ENCODE results near the gene KATNIP. TPM values are rescaled to one million over a fixed set of nuclear protein-coding genes. Genes with fewer than 3 reads are reported as not detected.

The KATNIP gene
- total and polyA plus RNA-seq, 9 of the 15 experiments (the other 6 are each of a cell fraction or from before 2014, with no cell fraction given): 1.7 to 13.2 (median 8.0) TPM

DNA sequence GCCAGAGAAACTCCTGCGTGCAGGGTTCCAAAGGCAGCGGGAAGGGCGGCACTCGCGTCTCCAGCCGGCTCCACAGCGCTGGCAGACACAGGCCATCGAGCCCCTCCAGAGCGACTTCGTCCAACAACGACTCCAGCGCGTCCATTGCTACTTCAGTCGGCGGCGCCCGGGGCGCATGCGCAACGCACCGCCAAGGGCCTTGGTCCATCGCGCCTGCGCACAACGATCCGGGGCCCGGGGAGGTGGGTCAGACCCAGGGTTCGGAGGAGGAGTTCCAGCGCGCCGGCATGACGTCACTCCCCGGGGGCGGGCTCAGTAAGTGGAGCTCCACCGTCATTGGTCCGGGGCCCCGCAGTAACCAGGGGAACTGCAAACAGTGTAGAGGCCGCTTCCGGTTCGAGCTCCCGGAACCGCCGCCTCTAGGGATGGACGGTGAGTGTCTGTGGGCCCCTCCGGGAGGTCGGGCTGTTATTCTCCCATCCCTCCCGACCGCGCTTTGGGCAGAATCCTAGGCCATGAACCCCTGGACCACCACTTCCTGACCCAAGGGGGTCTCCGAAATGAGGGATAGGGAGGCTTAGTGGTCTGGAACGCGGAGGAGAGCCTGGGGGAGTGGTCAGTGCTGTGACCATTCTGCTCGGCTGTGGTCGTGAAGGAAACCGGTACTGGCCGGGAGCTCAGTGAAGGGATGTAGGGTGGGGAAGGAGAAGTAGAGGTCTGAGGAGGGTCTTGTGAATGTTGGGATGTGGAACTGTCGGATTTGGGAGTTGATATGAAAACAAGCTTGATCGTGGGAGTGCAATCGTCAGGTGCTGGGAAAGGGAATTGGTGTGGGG is at the start of gene KATNIP, which contains the start of gene GTF3C1 (continued):
- TF ChIP-seq HSF4 (CRISPR knock-in tag; IDR thresholded peaks at IDR 0.05; ENCODE audit: borderline replicate concordance) (no peak), CTCFL (IDR thresholded peaks at IDR 0.05; ENCODE audit: borderline replicate concordance, insufficient read depth, low read depth, low read length, poor library complexity, severe bottlenecking) (no peak), NR4A1 (CRISPR knock-in tag; IDR thresholded peaks at IDR 0.05) (no peak), NR4A1 (tag; IDR thresholded peaks at IDR 0.05) (no peak), SOX6 (IDR thresholded peaks at IDR 0.05) (no peak; the same call in 1 of the 2 replicates), ZKSCAN8 (CRISPR knock-in tag; IDR thresholded peaks at IDR 0.05) (no peak), ZNF507 (tag; conservative IDR thresholded peaks at IDR 0.05) (no peak)
- TF ChIP-seq, protein P1, sequence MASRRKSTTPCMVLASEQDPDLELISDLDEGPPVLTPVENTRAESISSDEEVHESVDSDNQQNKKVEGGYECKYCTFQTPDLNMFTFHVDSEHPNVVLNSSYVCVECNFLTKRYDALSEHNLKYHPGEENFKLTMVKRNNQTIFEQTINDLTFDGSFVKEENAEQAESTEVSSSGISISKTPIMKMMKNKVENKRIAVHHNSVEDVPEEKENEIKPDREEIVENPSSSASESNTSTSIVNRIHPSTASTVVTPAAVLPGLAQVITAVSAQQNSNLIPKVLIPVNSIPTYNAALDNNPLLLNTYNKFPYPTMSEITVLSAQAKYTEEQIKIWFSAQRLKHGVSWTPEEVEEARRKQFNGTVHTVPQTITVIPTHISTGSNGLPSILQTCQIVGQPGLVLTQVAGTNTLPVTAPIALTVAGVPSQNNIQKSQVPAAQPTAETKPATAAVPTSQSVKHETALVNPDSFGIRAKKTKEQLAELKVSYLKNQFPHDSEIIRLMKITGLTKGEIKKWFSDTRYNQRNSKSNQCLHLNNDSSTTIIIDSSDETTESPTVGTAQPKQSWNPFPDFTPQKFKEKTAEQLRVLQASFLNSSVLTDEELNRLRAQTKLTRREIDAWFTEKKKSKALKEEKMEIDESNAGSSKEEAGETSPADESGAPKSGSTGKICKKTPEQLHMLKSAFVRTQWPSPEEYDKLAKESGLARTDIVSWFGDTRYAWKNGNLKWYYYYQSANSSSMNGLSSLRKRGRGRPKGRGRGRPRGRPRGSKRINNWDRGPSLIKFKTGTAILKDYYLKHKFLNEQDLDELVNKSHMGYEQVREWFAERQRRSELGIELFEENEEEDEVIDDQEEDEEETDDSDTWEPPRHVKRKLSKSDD (conservative IDR thresholded peaks at IDR 0.05; ENCODE audit: low read length): no peak
- TF ChIP-seq, protein P2, sequence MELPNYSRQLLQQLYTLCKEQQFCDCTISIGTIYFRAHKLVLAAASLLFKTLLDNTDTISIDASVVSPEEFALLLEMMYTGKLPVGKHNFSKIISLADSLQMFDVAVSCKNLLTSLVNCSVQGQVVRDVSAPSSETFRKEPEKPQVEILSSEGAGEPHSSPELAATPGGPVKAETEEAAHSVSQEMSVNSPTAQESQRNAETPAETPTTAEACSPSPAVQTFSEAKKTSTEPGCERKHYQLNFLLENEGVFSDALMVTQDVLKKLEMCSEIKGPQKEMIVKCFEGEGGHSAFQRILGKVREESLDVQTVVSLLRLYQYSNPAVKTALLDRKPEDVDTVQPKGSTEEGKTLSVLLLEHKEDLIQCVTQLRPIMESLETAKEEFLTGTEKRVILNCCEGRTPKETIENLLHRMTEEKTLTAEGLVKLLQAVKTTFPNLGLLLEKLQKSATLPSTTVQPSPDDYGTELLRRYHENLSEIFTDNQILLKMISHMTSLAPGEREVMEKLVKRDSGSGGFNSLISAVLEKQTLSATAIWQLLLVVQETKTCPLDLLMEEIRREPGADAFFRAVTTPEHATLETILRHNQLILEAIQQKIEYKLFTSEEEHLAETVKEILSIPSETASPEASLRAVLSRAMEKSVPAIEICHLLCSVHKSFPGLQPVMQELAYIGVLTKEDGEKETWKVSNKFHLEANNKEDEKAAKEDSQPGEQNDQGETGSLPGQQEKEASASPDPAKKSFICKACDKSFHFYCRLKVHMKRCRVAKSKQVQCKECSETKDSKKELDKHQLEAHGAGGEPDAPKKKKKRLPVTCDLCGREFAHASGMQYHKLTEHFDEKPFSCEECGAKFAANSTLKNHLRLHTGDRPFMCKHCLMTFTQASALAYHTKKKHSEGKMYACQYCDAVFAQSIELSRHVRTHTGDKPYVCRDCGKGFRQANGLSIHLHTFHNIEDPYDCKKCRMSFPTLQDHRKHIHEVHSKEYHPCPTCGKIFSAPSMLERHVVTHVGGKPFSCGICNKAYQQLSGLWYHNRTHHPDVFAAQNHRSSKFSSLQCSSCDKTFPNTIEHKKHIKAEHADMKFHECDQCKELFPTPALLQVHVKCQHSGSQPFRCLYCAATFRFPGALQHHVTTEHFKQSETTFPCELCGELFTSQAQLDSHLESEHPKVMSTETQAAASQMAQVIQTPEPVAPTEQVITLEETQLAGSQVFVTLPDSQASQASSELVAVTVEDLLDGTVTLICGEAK (IDR thresholded peaks at IDR 0.05): peak; percentile 93
- TF ChIP-seq, protein P2 (CRISPR knock-in tag; IDR thresholded peaks at IDR 0.05): no peak
- TF ChIP-seq, protein P3, sequence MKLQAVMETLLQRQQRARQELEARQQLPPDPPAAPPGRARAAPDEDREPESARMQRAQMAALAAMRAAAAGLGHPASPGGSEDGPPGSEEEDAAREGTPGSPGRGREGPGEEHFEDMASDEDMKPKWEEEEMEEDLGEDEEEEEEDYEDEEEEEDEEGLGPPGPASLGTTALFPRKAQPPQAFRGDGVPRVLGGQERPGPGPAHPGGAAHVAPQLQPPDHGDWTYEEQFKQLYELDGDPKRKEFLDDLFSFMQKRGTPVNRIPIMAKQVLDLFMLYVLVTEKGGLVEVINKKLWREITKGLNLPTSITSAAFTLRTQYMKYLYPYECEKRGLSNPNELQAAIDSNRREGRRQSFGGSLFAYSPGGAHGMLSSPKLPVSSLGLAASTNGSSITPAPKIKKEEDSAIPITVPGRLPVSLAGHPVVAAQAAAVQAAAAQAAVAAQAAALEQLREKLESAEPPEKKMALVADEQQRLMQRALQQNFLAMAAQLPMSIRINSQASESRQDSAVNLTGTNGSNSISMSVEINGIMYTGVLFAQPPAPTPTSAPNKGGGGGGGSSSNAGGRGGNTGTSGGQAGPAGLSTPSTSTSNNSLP (IDR thresholded peaks at IDR 0.05; ENCODE audit: borderline replicate concordance, low read depth, low read length): no peak

Measured in K562 (cell line).